Activated gamma-delta T cell treated with Interleukin-2 at 50 U/mL for 16 hours (primary cell): ENCODE results near the gene PRR33.
A peak's percentile ranks its signal among the peaks of the same experiment; 100 is the strongest.

Source experiments
- DNase-seq: peaks from one replicate; pipeline ENCODE4 v3.0.0-alpha.2; 2020

Gene PRR33

DNA sequence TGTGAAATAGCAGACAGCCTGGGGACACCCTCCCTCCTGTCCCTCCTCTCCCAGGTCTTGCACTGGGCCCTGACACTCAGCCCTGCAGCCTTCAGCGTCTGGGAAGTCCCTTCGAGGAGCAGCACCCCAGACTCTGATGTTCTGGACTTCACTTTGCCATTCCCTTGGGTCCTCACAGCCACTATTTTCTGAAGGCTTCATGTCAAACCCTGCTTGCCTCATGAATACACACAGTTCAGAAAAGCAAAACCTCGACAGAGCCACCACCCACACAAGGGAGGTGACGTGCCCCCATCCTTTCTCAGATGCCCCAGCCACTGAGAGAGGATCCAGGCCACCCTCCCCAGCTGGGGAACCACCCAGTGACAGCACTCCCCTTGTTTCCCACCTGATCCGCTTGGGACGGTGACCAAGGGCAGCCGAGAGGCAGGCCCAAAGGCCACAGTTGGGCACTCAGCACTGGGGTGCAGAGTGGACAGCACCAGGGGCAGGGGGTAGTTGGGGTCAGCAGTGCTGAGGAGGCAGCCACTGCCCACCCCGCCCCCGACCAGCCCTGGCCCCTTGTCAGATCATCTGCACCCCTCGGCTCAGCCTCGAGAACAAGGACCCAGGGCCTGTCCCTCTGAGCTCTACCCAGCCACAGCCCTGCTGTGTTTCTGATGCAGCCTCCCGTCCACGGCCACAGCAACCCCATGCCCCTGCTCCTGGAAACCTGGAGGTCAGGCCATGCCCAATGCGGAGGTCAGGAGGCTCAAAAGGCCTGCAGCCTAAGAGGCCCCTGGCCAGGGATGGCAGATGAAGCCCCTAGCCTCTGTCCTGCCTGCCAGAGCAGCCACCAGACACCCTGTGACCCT, 24.7 kb upstream of the PRR33 start:
- DNase-seq, result no peak

DNA sequence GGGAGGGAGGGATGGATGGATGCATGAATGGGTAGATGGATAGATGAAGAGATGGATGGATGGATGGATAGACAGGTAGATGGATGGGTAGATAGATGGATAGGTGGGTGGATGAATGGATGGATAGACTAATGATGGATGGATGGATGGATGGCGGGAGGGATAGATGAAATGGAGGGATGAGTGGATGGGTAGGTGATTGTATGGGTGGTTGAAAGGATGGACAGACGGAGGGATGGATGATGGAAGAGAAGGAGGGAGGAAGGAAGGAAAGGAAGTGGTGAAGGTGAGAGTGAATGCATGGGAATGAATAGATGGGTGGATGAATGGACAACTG, 24.1 kb upstream of the PRR33 start:
- no peak for DNase-seq

DNA sequence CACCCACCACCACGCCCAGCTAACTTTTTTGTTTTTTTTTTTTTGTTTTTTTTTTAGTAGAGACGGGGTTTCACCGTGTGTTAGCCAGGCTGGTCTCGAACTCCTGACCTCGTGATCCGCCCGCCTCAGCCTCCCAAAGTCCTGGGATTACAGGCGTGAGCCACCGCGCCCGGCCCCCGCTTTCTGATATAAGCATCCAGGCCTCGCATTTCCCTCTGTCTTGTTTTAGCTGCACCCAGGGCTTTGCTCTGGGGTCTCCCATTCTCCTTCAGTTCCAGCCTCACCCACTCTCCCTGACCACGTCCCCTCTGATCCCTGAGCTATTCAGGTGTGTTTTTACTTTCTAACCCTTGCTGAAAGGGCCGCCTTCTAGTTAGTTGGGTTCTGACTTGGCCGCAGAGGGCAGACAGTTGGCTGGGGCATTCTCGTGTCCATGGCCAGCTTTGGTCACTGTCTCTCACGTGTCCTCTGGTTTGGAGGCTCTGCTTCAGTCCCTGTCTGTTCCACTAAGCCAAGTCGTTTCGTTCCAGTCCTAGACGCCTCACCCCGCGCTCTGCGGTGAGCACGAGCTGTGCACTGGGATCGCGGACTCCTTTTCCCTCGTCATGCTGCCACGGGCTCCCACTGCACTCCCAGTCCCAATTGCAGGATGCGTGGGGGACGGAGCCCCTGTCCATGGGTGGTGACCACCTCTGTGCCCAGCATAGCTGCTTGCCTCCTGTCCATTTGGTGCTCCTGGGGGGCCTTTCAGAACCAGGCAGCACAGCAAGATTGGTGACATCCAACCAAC, 21.8 kb upstream of the PRR33 start:
- DNase-seq, result no peak

DNA sequence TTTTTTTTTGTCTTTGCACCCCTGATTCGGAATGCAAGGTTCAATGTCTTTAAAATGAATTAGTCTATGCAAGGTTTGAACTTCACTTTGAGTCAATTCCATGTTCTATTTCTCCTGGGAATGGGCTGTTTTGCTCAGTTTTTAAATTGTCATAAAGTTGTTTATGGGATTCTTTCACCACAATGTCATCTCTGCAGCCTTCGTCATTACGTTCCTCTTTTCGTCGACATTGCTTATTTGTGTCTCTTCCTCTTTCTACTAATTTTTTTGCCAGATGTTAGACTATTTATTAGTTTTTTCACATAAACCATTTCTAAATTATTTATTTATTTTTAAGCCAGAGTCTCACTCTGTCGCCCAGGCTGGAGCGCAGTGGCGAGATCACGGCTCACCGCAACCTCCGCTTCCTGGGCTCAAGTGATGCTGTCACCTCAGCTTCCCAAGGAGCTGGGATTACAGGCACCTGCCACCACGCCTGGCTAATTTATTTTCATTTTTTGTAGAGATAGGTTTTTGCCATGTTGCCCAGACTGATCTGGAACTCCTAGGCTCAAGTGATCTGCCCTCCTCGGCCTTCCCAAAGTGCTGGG, 20.7 kb upstream of the PRR33 start:
- DNase-seq, result no peak

DNA sequence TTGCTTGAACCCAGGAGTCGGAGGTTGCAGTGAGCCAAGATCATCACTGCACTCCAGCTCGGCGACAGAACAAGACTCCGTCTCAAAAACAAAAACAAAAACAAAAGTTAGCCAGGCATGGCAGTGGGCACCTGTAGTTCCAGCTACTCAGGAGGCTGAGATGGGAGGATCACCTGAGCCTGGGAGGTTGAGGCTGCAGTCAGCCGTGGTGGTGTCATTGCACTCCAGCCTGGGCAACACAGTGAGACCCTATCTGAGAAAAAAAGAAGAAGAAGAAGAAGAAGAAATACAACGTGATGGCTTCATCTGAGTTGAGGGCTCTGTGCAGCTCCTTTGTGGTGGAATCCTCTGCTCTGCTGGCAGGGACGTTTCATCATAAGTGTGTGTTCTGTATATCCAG, 17.8 kb upstream of the PRR33 start:
- no peak for DNase-seq

DNA sequence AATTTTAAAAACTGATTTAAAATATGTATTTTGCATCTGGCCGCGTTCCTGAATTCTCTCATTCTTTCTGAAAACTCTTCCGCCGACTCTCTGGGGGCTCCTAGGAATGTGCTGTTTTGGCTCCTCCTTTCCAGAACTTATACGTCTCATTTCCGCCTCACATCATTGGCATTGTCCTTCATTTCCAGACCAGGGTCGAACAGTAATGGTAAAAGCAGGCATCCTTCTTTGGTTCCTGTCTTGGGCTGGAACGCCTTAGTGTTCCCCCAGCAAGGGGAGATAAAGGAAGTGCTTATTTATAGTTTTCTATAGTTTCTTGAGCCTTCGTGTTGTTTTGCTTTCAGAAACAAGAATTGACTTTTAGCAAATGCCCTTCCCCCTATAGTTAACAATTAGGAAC, 16.9 kb upstream of the PRR33 start:
- no peak for DNase-seq

DNA sequence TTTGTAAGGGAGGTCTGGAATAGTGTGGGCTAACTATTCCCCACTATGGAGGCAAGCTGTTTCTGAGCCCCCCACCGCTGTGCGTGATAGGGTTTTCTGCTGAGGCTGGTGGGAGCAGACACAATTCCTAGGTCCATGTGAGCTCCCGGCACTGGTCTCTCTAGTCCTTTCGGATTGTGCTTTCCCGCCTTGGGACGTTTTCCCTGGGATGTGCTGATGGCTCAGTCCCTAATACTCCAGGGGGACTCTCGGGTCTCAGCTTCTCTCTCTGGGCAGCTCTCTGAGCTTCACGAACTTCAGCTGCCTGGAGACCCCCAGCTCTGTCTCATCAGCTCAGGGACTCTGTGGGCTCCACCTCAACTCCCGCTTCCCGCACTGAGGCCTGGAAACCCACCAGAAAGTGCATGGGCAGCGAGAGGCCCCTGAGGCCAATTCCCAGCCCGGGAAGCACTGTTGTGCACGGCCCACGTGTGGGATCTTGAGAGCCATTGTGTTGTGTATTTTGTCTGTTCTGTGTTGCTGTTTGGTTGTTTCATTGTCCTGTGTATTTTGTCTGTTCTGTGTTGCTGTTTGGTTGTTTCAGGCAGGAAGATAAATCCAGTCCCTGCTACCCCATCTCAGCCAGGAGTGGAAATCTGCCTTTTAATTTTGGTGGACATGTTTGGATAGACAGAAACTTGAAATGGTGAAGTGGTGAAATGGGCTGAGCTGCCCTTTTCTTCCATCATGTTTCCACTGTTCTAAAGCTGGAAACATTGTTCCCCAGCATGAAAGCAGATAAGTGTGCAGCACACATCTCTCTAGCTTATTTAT, 15.1 kb upstream of the PRR33 start:
- DNase-seq, result no peak

DNA sequence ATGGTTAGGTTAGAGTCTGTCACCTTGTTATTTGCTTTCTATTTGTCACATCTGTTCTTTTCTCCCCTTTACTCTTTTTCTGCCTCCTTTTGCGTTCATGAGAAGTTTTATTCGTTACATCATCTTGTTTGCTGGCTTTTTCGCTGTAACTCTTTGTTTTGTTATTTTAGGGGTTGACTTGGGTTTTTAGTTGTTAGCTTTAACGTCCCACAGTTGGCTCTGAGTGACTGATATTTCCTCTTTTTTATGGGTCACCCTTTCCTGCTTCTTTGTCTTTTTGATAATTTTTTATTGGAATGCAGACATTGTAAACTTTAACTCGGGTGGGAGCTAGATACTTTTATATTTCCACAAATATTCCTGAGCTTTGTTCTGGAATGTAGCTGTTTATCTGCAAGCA, 14.5 kb upstream of the PRR33 start:
- DNase-seq, result no peak

DNA sequence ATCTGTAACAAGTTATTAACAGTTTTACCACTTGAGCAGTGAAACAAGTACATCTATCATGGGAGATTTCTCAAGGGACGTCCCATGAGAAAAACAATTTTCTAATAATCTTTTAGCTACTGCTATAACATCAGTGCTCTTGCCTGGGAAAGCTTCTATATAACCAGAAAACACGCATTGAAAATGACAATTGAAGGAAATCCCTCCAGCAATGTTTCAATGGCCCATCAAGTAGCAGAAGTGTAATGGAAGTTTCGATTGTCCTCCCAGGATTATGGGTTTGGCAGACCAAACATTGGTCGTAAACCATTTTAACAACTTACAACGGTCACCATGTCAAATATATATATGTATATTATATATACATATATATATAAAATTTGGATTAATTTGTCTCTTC, 8.0 kb upstream of the PRR33 start:
- no peak for DNase-seq

DNA sequence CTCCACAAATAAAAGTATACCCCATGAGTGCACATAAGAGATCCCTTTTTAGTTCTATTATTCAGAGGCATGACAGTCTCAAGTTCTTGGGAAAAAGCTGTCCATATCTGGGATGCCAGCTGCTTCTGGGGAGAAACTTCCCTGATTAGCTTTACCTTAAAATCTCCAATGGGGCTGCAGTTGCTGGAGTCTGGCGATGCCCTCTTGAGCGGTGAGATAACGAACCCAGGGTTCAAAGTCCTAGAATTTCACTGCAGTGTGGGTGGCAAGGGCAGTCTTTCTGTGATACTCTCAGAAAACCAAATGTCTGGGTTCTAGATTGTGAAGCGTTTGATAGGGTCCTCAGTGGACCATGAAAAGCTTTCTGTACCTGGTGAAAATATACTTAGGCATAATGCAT, 7.4 kb upstream of the PRR33 start:
- no peak for DNase-seq

DNA sequence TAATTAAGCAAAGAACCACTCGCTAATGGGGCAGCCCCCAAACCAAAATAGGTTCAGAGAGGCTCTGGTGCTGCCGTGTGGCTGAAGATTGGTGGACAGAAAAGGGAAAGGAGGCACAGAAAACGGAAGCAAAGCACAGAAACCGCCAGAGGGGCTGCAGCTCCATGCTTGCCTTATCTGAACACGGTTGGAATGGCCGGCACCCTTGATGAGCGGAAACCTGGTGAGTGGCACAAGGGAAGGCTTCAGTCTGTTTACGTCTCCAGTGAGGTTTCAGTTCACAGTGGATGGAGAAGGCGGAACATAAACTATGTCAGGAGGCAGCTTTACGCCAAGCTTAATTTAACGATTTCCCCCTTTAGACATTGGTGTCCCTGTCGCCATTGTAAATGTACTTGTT, 5.2 kb upstream of the PRR33 start:
- no peak for DNase-seq

DNA sequence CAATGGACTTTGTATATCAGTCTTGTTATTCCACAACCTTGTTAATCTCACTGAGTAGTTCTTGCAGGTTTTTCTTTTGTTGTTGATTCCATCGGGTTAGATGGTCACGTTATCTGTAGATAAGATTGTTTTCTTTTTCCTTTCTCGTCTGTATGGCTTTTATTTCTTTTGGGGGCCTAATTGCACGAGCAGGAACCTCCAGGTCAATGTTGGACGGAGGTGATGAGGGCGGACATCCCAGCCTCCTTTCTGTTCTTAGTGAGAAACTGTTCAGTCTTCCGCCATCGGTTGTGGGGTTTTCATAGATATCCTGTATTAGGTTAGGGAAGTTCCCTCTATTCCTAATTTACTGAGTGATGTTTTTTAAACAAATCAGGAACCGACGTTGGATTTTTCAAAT, 4.8 kb upstream of the PRR33 start:
- no peak for DNase-seq

DNA sequence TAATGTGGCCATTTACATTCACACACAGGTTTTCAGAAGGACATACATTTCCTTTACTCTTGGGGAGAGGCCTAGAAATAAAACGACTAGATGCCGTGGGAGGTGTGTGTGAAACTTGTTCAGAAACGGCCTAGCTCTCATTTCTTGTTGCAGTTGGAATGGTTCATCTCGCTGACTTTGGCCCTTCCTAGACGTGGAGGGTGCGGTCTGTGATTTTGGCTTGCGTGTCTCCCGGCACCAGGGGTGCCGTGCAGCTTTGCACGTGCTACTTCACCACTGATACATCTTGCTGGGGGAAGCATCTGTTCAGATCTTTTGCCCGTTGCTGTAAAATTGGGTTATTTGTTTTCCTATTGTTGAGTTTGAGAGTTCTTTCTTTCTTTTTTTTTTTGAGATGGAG, 3.1 kb upstream of the PRR33 start:
- no peak for DNase-seq

DNA sequence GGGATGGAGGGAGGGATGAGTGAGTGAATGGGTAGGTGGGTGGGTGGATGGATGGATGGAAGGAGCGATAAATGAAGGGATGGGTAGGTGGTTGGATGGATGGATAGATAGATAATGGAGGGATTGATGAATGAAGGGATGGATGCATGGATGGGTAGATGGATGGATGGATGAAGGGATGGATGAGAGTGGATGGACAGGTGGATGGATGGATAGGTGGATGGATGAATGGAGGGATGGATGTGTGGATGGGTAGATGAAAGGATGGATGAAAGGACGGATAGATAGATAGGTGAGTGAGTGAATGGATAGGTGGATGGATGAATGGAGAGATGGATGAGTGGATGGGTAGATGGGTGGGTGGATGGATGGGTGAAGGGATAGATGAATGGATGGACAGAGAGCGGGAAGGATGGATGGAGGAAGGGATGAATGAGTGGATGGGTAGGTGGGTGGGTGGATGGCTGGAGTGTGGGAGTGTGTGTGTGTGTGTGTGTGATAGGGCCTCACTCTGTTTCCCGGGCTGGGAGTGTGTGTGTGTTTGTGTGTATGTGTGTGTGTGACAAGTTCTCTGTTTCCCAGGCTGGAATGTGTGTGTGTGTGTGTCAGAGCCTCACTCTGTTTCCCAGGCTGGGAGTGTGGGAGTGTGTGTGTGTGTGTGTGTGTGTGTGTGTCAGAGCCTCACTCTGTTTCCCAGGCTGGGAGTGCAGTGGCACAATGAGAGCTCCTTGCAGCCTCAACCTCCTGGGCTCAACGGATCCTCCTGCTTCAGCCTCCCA, 2.1 kb upstream of the PRR33 start:
- DNase-seq, result no peak

DNA sequence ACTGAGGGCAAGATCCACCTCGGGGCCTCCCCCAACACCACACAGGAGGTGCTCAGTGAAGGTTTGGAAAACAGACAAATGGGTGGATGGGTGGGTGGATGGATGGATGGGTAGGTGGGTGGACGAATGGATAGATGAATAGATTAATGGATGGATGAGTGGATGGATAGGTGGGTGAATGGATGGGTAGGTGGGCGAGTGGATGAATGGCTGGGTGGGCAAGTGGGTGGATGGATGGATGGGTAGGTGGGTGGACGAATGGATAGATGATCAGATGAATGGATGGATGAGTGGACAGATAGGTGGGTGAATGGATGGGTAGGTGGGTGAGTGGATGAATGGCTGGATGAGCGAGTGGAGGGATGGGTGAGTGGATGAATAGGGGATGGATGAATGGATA, 863 bp upstream of the PRR33 start:
- DNase-seq, result no peak

DNA sequence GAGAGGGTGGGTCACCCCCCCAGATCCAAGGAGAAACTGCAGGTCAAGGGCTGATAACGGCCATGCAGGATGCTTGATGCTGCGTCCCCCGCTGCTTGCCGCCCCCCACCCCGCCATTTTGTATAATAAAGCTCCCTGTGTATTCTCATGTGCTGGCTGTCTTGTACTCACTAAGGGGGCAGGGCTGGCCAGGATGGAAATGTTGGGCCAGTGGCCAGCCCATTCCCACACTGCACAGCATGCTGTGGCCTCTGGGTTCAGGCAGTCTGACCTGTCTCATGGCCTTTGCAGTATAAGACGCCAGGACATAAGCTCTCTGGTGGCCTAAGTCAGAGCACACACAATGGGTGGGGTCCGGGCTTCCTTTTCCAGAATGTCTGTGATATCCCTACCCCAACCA, 421 bp upstream of the PRR33 start:
- no peak for DNase-seq

DNA sequence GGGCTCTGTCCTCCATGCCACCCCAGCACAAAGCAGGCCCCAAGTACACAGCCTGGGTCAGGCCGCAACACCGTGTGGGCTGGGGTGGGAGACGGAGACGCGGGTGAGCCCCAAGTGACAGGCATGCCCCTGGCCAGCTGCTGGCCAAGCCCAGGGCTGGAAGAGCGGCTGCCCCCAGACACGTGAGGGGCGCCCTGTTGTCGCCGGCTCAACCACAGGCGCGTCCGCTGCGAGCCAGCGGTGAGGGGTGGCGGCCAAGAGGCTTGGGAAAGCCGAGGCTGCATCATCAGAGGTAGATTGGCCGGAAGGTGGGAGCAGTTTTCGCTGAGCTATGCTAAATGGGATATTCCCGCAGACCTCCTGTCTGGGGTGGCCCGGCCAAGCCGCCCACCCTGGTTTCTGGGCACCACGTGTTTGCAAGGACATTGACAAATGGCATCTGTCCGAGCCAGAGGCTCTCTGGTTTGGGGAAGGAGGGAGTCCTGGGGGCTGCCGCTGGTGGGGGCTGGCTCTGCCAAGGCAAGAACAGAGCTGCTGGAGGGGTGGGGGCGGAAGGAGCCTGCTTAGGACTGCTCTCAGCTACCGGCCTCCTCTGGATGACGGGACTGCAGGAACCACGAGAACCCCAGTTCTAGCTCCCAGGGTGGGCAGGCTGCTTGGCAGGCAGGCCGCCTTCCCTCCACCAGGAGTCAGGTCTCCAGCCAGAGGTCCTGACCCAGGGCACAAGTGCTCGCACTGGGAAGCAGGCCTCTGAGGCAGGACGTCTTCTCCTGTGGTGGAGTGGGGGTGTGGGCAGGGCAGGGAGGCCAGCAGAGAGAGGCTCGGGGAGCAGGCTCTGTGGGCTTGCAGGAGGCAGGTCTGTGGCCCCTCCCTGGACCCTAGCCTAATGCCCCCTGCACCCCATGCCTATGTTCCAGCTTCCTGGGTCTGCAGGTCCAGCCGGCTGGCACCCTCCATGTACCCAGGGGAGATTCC, 552 bp downstream of the PRR33 start:
- DNase-seq, result no peak

DNA sequence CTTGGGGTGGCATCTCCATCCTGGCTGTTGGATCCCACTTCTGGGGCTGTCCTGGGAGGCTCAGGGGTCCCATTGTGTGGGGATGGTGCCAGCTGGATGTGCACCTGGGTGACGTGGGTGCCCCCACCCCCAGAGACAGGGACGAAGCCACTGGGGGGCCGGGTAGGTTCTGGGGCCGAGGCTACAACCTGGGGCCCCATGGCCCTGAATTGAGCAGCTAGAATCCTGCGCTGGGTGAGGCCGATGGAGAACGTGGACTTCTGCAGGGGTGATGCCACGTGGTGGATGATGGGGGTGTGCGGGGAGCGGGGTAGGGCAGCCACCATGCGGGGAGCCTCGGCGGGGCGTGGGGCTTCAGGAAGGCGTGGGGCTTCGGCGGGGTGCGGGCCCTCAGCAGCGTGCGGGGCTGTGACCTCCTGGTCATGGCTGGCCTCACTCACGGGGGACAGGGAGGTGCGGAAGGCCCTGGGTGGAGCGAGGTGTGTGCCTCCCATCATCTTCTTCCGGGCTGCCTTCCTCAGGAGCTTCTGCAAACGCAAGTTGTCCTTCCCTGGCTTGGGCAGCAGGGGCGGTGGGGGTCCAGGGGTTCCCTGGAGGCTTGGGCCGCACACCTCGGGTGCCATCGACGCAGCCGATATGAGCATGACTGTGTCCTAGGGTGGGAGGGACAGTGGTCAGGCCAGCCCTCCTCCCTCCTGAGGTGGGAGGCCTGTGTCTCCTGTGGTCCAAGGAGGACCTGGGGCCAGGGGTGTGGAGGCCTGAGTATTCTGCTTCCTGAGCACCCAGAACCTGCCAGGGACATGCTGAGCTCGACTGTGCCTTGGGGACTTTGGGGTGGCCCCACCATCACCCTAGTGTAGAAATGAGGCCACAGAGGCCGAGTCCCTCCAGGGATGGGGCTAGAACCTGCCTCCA, 1.5 kb downstream of the PRR33 start:
- no peak for DNase-seq

DNA sequence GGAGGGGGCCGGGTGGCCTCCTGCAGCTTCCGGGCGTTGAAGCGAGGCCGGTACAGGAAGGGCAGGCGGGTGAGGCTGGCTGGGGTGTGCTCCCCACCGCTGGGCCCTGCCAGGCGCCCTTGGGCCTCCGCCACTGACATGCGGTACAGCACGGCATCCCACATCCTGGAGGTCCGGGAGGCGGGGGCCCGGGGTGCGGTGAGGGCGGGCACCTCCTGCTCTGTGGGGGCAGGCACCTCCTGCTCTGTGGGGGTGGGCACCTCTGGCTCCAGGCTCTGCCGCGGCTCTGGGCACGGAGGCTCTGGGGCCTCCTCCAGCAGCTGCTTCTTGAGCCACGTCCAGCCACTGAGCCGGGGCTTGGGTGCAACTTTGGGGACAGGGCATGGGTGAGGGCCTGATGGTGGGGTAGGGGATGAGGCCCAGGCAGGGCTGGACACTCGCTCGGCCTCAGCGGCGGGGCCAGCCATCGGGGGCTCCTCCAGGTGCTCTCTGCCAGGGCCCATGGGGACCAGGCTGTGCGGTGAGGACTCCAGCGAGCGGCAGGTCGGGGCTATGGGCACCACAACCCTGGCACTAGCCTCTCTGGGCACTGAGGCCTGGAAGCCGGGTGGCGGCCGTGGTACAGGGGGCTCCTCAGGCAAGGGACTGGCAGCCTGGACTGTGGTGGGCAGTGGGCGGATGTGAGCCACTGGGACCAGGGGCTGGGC, 2.3 kb downstream of the PRR33 start:
- DNase-seq, result peak; percentile 89
